Smooth muscle cell (in vitro differentiated cells): Measurements from ENCODE around the gene SH3BP5L. TPM values are rescaled to one million over a fixed set of nuclear protein-coding genes. Genes with fewer than 3 reads are reported as not detected.

ENCODE experiments used
- DNase-seq: peaks from one replicate; lab custom pipeline; 2025; ENCODE audit not compliant: unreplicated experiment; lab: John Stamatoyannopoulos, UW
- H2AFZ ChIP-seq: fragments of 200-600 bp; sonication (generic); 2 replicates; pipeline ENCODE4 v1.6.0; 2016; ENCODE audit warnings: antibody characterized with exemption, low read depth, mild to moderate bottlenecking
- H3F3A ChIP-seq: fragments of 200-600 bp; sonication (generic); 2 replicates; pipeline ENCODE4 v1.6.0; 2017; ENCODE audit warnings: antibody characterized with exemption, low read depth
- H3K27ac ChIP-seq: fragments of 200-600 bp; sonication (generic); 2 replicates; pipeline ENCODE4 v1.5.1; 2016; ENCODE audit warnings: low read depth, mild to moderate bottlenecking
- H3K27me3 ChIP-seq: fragments of 200-600 bp; sonication (generic); 2 replicates; pipeline ENCODE4 v1.6.1; 2016; ENCODE audit warnings: low read depth, mild to moderate bottlenecking
- H3K36me3 ChIP-seq: fragments of 200-600 bp; sonication (generic); 2 replicates; pipeline ENCODE4 v1.5.1; 2016; ENCODE audit warnings: low read depth
- H3K4me1 ChIP-seq: fragments of 200-600 bp; sonication (generic); 2 replicates; pipeline ENCODE4 v1.5.1; 2016; ENCODE audit warnings: low read depth
- H3K4me2 ChIP-seq: fragments of 200-600 bp; sonication (generic); 2 replicates; pipeline ENCODE4 v1.6.0; 2016; ENCODE audit warnings: mild to moderate bottlenecking
- H3K4me3 ChIP-seq: fragments of 200-600 bp; sonication (generic); 2 replicates; pipeline ENCODE4 v1.5.1; 2016; ENCODE audit warnings: mild to moderate bottlenecking
- H3K79me2 ChIP-seq: fragments of 200-600 bp; sonication (generic); 2 replicates; pipeline ENCODE4 v1.6.0; 2016; ENCODE audit warnings: low read depth, mild to moderate bottlenecking
- H3K9ac ChIP-seq: fragments of 200-600 bp; sonication (generic); 2 replicates; pipeline ENCODE4 v1.6.0; 2016; ENCODE audit warnings: low read depth
- H3K9me3 ChIP-seq: fragments of 200-600 bp; sonication (generic); replicated peaks from 2 replicates; pipeline ENCODE4 v1.5.1; 2016; ENCODE audit warnings: low read depth
- H4K20me1 ChIP-seq: fragments of 200-600 bp; sonication (generic); 2 replicates; pipeline ENCODE4 v1.6.0; 2016; ENCODE audit warnings: low read depth
- WGBS: methylation state at CpG from one replicate; pipeline ENCODE4 v1.1.7; 2016; ENCODE audit warnings: low lambda C conversion rate; 5-methylcytosine and 5-hydroxymethylcytosine counted together
- polyA plus RNA-seq: library from polyadenylated mRNA; unstranded; fragments of >200 nt; fragmentation: Nextera tagmentation; extraction: Ambion mirVana; gene quantifications from 2 replicates; pipeline ENCODE4 v1.2.1, GENCODE V29; 2016
- total RNA-seq: library from RNA; depleted of rRNA; stranded (reverse); fragments of >200 nt; gene quantifications from 2 replicates; pipeline ENCODE4 v1.2.3, GENCODE V29; 2014
- TF ChIP-seq, protein P1 (sequence below): fragments of 200-600 bp; sonication (generic); IDR thresholded peaks from 2 replicates; pipeline ENCODE4 v1.5.1; 2017; ENCODE audit warnings: borderline replicate concordance, mild to moderate bottlenecking, antibody characterized with exemption; ENCODE audit not compliant: insufficient read depth, poor library complexity, severe bottlenecking

The SH3BP5L gene
- total and polyA plus RNA-seq, 2 experiments from 2014 or later = 7.4 to 18.6 TPM

DNA sequence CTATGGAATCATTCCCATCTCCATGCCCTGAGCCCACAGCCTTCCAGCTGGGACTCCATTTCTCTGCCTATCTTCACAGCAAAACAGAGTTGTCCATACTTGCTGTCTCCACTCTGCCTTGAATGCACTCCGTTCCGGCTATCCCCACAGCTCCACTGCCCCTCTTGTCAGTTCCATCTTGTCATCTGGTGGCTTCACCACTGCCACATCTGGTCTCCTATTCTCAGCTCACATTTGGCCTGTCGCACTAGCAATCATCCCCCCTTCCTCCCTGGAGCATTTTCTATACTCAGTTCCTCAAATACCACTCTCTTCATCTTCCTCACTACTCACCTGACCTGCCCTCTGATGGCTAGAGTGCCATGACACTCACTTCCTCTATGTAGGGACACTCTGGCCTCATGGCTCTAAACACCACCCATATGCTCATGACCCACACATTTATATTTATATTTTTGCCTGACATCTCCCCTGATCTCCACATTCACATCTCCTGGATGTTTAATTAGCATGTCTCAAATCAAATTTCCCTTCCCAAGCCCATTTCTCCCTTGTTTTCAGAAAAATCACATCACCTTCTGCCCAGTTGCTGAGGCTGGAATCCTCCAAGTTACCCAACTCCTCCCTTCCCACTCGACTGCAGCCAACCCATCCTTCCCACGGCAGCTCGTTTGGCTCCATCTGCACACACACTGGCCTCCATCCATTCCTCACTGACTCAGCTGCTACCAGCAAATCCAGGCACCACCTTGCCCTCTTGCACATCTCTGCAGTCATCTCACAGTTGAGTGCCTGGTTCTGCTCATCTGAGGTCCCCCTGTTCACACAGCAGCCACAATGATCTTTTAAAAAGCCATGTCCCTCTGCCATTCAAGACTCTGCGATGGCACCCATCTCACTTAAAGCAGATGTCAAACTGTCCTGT, 27.0 kb upstream of the SH3BP5L start:
- no peaks in the 10 kb centered on the region for H3K36me3 ChIP-seq
- no peak overlapping the region for H3K4me3 ChIP-seq
- no peaks in the 10 kb centered on the region for H3K9me3 ChIP-seq
- no peak overlapping the region for H3K27ac ChIP-seq
- H3K79me2 ChIP-seq = no peaks in the 10 kb centered on the region
- no peak overlapping the region for H3K4me2 ChIP-seq
- WGBS = 98% methylated on average over 7 of the region's 7 CpGs
- no peak for DNase-seq
- H2AFZ ChIP-seq = no peak overlapping the region
- H3K27me3 ChIP-seq = no peaks in the 10 kb centered on the region
- H3K9ac ChIP-seq = no peak overlapping the region
- TF ChIP-seq, protein P1, sequence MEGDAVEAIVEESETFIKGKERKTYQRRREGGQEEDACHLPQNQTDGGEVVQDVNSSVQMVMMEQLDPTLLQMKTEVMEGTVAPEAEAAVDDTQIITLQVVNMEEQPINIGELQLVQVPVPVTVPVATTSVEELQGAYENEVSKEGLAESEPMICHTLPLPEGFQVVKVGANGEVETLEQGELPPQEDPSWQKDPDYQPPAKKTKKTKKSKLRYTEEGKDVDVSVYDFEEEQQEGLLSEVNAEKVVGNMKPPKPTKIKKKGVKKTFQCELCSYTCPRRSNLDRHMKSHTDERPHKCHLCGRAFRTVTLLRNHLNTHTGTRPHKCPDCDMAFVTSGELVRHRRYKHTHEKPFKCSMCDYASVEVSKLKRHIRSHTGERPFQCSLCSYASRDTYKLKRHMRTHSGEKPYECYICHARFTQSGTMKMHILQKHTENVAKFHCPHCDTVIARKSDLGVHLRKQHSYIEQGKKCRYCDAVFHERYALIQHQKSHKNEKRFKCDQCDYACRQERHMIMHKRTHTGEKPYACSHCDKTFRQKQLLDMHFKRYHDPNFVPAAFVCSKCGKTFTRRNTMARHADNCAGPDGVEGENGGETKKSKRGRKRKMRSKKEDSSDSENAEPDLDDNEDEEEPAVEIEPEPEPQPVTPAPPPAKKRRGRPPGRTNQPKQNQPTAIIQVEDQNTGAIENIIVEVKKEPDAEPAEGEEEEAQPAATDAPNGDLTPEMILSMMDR = no peak
- no peaks in the 10 kb centered on the region for H3F3A ChIP-seq
- H4K20me1 ChIP-seq = peaks cover 6% of the 10 kb centered on the region
- peaks cover 5% of the 10 kb centered on the region for H3K4me1 ChIP-seq

DNA sequence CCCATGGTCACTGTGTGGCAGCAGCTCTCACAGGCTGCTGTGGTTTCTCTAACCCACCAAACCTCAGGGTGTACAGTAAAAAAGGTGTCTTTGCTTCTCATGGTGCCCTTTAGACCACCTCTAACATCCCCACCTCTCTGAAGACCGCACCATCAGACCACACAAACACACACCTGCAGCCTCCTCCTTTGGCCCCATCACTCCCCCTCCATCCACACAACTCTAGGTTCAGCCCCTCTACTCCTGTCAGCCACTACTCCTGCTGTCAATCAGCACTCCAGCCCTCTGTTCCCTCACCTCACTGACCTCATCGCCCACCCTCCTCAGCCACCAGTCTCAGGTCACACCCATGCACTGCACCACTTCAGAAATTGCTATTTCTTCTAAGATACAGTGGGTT, 25.7 kb upstream of the SH3BP5L start:
- no peaks in the 10 kb centered on the region for H3K27me3 ChIP-seq
- peaks cover 6% of the 10 kb centered on the region for H4K20me1 ChIP-seq
- H3K9ac ChIP-seq = no peak overlapping the region
- H3K27ac ChIP-seq = no peak overlapping the region
- H3F3A ChIP-seq = no peaks in the 10 kb centered on the region
- TF ChIP-seq, protein P1 = no peak
- H3K36me3 ChIP-seq = no peaks in the 10 kb centered on the region
- H3K4me3 ChIP-seq = no peak overlapping the region
- no peak overlapping the region for H3K4me2 ChIP-seq
- H3K9me3 ChIP-seq = no peaks in the 10 kb centered on the region
- no peaks in the 10 kb centered on the region for H3K79me2 ChIP-seq
- DNase-seq = no peak
- H3K4me1 ChIP-seq = no peaks in the 10 kb centered on the region
- H2AFZ ChIP-seq = no peak overlapping the region
- 95% methylated on average over 2 of the region's 2 CpGs for WGBS

DNA sequence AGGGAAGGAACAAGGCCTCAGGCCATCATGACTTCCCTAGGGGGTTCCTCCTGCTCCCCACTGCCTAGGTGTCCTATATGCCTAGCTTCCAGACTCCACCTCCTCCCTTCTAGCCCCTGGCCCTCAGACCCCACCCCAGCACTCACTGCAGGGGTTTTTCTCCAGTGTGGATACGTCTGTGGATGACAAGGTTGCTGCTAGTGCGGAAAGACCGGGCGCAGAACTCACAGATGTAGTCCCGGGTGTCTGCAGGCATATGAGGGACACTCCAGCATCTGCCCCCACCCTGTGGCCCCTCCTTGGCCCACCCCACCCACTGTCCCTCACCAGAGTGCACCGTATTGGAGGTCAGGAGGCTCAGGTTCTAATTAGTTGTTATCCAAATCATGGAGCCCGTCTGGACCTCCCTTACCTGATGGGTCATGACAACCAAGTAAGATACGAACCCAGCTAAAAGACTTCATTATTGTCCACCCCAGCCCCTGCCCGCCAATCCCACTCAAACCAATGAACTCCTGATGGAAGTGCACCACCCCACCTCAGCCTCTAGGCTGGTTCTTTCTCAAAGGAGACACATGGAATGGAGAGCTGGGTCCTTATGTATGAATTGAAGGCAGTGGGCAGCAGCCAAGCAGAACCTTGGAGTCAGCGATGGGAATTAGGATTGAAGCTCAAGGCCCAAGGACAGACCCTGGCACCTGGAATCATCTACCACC, 25.0 kb upstream of the SH3BP5L start:
- DNase-seq = no peak
- Histone ChIP-seq H3K9ac (no peak overlapping the region), H3K4me1 (no peaks in the 10 kb centered on the region), H3K27me3 (no peaks in the 10 kb centered on the region), H3K27ac (no peak overlapping the region), H3K4me2 (no peak overlapping the region), H3K79me2 (no peaks in the 10 kb centered on the region), H4K20me1 (peaks cover 6% of the 10 kb centered on the region), H3K9me3 (no peaks in the 10 kb centered on the region), H3K4me3 (no peak overlapping the region), H3F3A (no peaks in the 10 kb centered on the region), H3K36me3 (no peaks in the 10 kb centered on the region), H2AFZ (no peak overlapping the region)
- TF ChIP-seq, protein P1 = no peak
- 89% methylated on average over 10 of the region's 10 CpGs for WGBS
